K562 (cell line): Measurements from ENCODE around the gene EME2. TPM values are rescaled to one million over a fixed set of nuclear protein-coding genes. Genes with fewer than 3 reads are reported as not detected.
A peak's percentile ranks its signal among the peaks of the same experiment; 100 is the strongest.

ENCODE experiments used
- ATF1 ChIP-seq, 2 experiments: fragments of 450-650 bp in 1 of 2; IDR thresholded peaks; 2 replicates each; pipeline ENCODE4 v1.6.1; 2016; ENCODE audit warnings: missing compliant biosample characterization in 1 of 2, missing genetic modification characterization in 1 of 2
- JUND ChIP-seq, 2 experiments: IDR thresholded peaks; 2 replicates in 1 of 2; 3 replicates in 1 of 2; pipeline ENCODE4 v1.6.1; 2011; ENCODE audit warnings: borderline replicate concordance in 2 of 2, low read depth in 2 of 2, low read length in 2 of 2, improper control_type of control experiment in 1 of 2, missing biosample characterization in 1 of 2, missing genetic modification characterization in 1 of 2, missing genetic modification reagents in 1 of 2
- KAT2B ChIP-seq: IDR thresholded peaks from one replicate; pipeline ENCODE4 v1.6.1; 2012; ENCODE audit warnings: low read depth, mild to moderate bottlenecking, control low read depth, inconsistent platforms, low read length, moderate library complexity
- LARP7 ChIP-seq: fragments of 450-650 bp; IDR thresholded peaks from 2 replicates; pipeline ENCODE4 v1.6.1; 2016
- NR2F6 ChIP-seq: fragments of 450-650 bp; formaldehyde crosslinking; IDR thresholded peaks from 2 replicates; pipeline ENCODE4 v1.4.0; 2020; ENCODE audit warnings: mild to moderate bottlenecking
- PCBP2 ChIP-seq: fragments of 200-400 bp; formaldehyde crosslinking; IDR thresholded peaks from 2 replicates; pipeline ENCODE4 v1.6.1; 2018; ENCODE audit warnings: low read length, low read depth, mild to moderate bottlenecking, moderate library complexity; ENCODE audit not compliant: poor library complexity, severe bottlenecking
- POLR2H ChIP-seq: IDR thresholded peaks from 2 replicates; pipeline ENCODE4 v1.6.1; 2016; ENCODE audit warnings: missing genetic modification characterization, low read depth, mild to moderate bottlenecking, control low read depth, missing compliant biosample characterization, moderate library complexity
- POLR3G ChIP-seq: IDR thresholded peaks from 2 replicates; pipeline ENCODE4 v1.6.1; 2011; ENCODE audit not compliant: insufficient read length, insufficient replicate concordance; ENCODE audit errors: extremely low read depth
- SOX6 ChIP-seq: fragments of 450-650 bp; IDR thresholded peaks from 2 replicates; pipeline ENCODE4 v1.6.1; 2014; ENCODE audit warnings: mild to moderate bottlenecking
- TCF3 ChIP-seq: sonication (generic); formaldehyde crosslinking; IDR thresholded peaks from 2 replicates; pipeline ENCODE4 v1.4.0; 2020; ENCODE audit warnings: mild to moderate bottlenecking, missing genetic modification reagents
- ZNF23 ChIP-seq: fragments of 250-450 bp; sonication (Bioruptor Pico); IDR thresholded peaks from 2 replicates; pipeline ENCODE4 v1.4.0; 2020; ENCODE audit warnings: mild to moderate bottlenecking
- ZNF24 ChIP-seq: fragments of 450-650 bp; IDR thresholded peaks from 2 replicates; pipeline ENCODE4 v1.6.1; 2016
- ZNF778 ChIP-seq: fragments of 450-650 bp; formaldehyde crosslinking; IDR thresholded peaks from 2 replicates; pipeline ENCODE4 v1.4.0; 2020; ENCODE audit warnings: mild to moderate bottlenecking, moderate library complexity
- polyA plus RNA-seq, 8 experiments: library from polyadenylated mRNA; depleted of rRNA in 4 of 8; stranded (reverse) in 5 of 8; unstranded in 3 of 8; fragments of >200 nt; fragmentation: Nextera tagmentation in 2 of 8; fragmentation: Illumina TruSeq in 1 of 8; extraction: Ambion mirVana in 2 of 8; extraction: Trizol in 1 of 8; gene quantifications; 2 replicates each; pipeline versions ENCODE4 v1.2.1 to v1.2.3, GENCODE V29; 2011 to 2014; ENCODE audit warnings: inconsistent platforms in 1 of 8, missing spikeins in 1 of 8
- total RNA-seq, 7 experiments: library from RNA; depleted of rRNA in 6 of 7; stranded (reverse); fragments of >200 nt in 6 of 7; fragmentation: Illumina TruSeq in 2 of 7; extraction: Trizol in 2 of 7; gene quantifications; 2 replicates each; pipeline versions ENCODE4 v1.2.1 to v1.2.3, GENCODE V29; 2011 to 2021; ENCODE audit warnings: low replicate concordance in 1 of 7
- TF ChIP-seq, protein P1 (sequence below): fragments of 250-450 bp; sonication (Bioruptor Pico); IDR thresholded peaks from 2 replicates; pipeline ENCODE4 v1.5.0; 2020; ENCODE audit warnings: mild to moderate bottlenecking, borderline replicate concordance
- TF ChIP-seq, protein P2 (sequence below): sonication (generic); formaldehyde crosslinking; IDR thresholded peaks from 2 replicates; pipeline ENCODE4 v1.8.0; 2022; ENCODE audit warnings: missing genetic modification reagents, mild to moderate bottlenecking, moderate library complexity, borderline replicate concordance
- TF ChIP-seq, protein P3 (sequence below): sonication (generic); formaldehyde crosslinking; IDR thresholded peaks from 2 replicates; pipeline ENCODE4 v1.8.1; 2022; ENCODE audit warnings: missing genetic modification reagents
- TF ChIP-seq, protein P4 (sequence below): fragments of 250-450 bp; sonication (Bioruptor Pico); IDR thresholded peaks from 2 replicates; pipeline ENCODE4 v1.5.0; 2022; ENCODE audit warnings: mild to moderate bottlenecking
- TF ChIP-seq, protein P5 (sequence below): fragments of 450-650 bp; IDR thresholded peaks from one replicate; pipeline ENCODE4 v1.6.1; 2018; ENCODE audit warnings: mild to moderate bottlenecking, moderate library complexity; ENCODE audit not compliant: partially characterized antibody

EME2 gene
- total and polyA plus RNA-seq, 9 of the 15 experiments (the other 6 are each of a cell fraction or from before 2014, with no cell fraction given), result 0.35 to 19.9 (median 3.5) TPM

DNA sequence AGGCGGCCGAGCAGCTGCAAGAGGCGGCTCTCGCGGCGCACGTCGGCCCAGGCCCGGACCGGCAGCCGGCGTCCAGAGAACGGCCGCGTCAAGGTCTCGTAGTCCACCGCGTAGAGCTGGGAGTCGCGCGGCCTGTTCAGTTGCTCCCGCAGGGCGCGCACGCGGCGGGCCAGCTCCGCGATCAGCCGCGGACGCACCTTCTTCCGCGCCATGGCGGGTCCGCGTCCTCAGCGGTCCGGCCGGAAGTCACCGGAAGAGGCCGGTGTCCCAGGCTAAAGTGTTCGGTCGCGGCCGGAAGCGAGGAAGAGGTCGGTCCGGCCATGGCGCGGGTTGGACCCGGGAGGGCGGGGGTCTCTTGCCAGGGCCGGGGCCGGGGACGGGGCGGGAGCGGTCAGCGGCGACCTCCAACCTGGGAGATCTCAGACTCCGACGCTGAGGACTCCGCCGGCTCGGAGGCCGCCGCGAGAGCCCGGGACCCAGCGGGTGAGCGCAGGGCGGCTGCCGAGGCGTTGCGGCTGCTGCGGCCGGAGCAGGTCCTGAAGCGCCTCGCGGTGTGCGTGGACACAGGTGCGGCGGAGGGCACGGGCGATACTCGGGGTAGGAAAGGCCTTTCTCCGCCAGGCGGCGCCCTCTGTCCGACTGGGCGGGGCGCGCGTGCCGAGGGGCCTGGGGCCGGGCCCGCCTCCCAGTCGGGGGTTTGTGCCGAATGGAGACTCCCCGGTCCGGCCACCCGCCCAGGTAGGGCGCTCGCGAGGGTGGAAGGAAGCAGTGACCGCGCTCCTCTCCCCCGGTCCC lies 495 bp downstream of the EME2 start, which contains the start of gene MRPS34 (continued):
- TF ChIP-seq, protein P1, sequence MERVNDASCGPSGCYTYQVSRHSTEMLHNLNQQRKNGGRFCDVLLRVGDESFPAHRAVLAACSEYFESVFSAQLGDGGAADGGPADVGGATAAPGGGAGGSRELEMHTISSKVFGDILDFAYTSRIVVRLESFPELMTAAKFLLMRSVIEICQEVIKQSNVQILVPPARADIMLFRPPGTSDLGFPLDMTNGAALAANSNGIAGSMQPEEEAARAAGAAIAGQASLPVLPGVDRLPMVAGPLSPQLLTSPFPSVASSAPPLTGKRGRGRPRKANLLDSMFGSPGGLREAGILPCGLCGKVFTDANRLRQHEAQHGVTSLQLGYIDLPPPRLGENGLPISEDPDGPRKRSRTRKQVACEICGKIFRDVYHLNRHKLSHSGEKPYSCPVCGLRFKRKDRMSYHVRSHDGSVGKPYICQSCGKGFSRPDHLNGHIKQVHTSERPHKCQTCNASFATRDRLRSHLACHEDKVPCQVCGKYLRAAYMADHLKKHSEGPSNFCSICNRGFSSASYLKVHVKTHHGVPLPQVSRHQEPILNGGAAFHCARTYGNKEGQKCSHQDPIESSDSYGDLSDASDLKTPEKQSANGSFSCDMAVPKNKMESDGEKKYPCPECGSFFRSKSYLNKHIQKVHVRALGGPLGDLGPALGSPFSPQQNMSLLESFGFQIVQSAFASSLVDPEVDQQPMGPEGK (CRISPR knock-in tag), result no peak
- TF ChIP-seq TCF3 (peak; percentile 23), ZNF23 (no peak), POLR3G (no peak), SOX6 (no peak; the same call in 1 of the 2 replicates), PCBP2 (peak; percentile 13), POLR2H (tag) (peak; percentile 19; the same call in 1 of the 2 replicates), ZNF24 (peak; percentile 30; the same call in 1 of the 2 replicates), ATF1 (CRISPR knock-in tag; IDR thresholded peaks at IDR 0.05) (no peak), ATF1 (tag; IDR thresholded peaks at IDR 0.05) (peak; percentile 67), NR2F6 (peak; percentile 9; the same call in 1 of the 2 replicates), LARP7 (no peak), ZNF778 (no peak), JUND (IDR thresholded peaks at IDR 0.05; ENCODE audit: borderline replicate concordance, low read depth, low read length) (peak; percentile 61), JUND (tag; IDR thresholded peaks at IDR 0.05; ENCODE audit: borderline replicate concordance, low read depth, low read length) (peak; percentile 15; the same call in 1 of the 3 replicates), KAT2B (no peak)
- TF ChIP-seq, protein P2, sequence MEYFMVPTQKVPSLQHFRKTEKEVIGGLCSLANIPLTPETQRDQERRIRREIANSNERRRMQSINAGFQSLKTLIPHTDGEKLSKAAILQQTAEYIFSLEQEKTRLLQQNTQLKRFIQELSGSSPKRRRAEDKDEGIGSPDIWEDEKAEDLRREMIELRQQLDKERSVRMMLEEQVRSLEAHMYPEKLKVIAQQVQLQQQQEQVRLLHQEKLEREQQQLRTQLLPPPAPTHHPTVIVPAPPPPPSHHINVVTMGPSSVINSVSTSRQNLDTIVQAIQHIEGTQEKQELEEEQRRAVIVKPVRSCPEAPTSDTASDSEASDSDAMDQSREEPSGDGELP (CRISPR knock-in tag), result peak; percentile 70; the same call in 1 of the 2 replicates
- TF ChIP-seq, protein P3, sequence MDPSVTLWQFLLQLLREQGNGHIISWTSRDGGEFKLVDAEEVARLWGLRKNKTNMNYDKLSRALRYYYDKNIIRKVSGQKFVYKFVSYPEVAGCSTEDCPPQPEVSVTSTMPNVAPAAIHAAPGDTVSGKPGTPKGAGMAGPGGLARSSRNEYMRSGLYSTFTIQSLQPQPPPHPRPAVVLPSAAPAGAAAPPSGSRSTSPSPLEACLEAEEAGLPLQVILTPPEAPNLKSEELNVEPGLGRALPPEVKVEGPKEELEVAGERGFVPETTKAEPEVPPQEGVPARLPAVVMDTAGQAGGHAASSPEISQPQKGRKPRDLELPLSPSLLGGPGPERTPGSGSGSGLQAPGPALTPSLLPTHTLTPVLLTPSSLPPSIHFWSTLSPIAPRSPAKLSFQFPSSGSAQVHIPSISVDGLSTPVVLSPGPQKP (CRISPR knock-in tag), result no peak
- TF ChIP-seq, protein P4, sequence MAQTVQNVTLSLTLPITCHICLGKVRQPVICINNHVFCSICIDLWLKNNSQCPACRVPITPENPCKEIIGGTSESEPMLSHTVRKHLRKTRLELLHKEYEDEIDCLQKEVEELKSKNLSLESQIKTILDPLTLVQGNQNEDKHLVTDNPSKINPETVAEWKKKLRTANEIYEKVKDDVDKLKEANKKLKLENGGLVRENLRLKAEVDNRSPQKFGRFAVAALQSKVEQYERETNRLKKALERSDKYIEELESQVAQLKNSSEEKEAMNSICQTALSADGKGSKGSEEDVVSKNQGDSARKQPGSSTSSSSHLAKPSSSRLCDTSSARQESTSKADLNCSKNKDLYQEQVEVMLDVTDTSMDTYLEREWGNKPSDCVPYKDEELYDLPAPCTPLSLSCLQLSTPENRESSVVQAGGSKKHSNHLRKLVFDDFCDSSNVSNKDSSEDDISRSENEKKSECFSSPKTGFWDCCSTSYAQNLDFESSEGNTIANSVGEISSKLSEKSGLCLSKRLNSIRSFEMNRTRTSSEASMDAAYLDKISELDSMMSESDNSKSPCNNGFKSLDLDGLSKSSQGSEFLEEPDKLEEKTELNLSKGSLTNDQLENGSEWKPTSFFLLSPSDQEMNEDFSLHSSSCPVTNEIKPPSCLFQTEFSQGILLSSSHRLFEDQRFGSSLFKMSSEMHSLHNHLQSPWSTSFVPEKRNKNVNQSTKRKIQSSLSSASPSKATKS, result no peak
- TF ChIP-seq, protein P5, sequence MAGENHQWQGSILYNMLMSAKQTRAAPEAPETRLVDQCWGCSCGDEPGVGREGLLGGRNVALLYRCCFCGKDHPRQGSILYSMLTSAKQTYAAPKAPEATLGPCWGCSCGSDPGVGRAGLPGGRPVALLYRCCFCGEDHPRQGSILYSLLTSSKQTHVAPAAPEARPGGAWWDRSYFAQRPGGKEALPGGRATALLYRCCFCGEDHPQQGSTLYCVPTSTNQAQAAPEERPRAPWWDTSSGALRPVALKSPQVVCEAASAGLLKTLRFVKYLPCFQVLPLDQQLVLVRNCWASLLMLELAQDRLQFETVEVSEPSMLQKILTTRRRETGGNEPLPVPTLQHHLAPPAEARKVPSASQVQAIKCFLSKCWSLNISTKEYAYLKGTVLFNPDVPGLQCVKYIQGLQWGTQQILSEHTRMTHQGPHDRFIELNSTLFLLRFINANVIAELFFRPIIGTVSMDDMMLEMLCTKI, result no peak
